Stimulated activated CD8-positive, alpha-beta memory T cell treated with anti-CD3 and anti-CD28 coated beads, Interleukin-15, amount 100 ng/mL, for 48 hours (primary cell): ENCODE data around the gene KRTAP4-6.
"Not testable (repeated sequence)": the region's sequence is repeated elsewhere in the genome, so short reads cannot be mapped to it uniquely, and the experiment has no call there.

ENCODE experiments used
- DNase-seq, 2 donors: peaks; one replicate each; pipeline ENCODE4 v3.0.0-alpha.2; 2020; ENCODE audit warnings: low read depth in 2 of 2

KRTAP4-6 gene

DNA sequence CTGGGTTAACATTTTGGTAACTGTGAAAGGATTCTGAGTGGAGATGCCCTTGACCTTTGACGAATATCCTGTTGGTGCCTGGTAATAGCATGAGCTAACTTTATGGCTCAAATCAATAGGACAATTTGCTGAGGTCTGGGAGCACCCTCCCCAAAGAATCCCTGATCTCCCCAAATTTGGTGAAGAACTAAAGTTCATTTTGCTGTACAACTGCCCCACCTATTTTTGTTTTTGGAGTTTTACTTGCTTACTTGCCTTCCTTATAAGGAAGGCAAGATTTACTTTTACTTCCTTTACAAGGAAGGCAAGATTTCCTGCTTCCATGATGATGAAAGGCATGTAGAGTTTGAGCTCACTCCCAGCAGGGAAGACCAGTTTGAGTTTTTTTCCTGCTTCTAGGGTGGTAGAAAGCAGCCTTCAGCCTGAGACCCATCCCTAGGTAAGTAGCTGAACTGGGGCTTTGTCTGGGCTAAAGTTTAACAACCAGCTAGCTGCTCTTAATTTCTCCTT, 32.3 kb downstream of the KRTAP4-6 start:
- no peak for DNase-seq

DNA sequence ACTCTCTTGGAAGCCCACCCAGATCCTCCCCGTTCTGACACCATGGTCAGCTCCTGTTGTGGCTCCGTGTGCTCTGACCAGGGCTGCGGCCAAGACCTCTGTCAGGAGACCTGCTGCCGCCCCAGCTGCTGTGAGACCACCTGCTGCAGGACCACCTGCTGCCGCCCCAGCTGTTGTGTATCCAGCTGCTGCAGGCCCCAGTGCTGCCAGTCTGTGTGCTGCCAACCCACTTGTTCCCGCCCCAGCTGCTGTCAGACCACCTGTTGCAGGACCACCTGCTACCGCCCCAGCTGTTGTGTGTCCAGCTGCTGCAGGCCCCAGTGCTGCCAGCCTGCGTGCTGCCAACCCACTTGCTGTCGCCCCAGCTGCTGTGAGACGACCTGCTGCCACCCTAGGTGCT, 35.0 kb downstream of the KRTAP4-6 start, which contains the start of gene KRTAP4-9:
Gene KRTAP4-9 (plus strand): TSS at position 43 of the 400 bp plus-strand sequence. CDS start 0 bp downstream, at position 43.
- DNase-seq = not testable (repeated sequence)

DNA sequence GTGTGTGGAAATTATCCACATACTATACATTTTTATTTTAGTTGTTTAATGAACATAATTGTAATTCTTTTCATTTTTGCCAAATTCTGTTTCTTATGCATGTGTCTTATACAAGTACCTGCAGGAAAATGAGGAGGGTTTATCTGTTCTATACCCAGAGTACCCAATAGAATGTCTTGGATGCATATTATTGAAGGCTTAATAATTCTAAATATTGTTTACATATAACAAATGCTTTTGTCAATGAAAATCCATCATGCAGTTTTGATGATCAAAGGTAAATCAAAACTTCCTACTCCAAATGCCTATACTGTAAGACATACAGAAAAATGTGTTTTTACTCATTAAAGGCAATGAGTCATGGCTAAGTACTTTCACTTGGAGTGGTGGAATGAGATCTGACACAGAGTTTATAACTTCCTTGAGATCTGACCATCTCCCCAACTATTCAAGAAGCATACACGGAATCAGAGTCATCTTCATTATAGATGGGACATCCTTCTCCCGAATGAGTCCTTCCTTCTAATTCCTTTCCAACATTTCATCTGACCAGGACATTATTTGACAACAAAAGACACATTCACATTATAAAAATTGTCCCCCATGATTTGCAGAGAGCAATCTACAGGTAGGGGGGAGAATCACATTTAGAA, 35.8 kb downstream of the KRTAP4-6 start:
- not testable (repeated sequence) for DNase-seq

DNA sequence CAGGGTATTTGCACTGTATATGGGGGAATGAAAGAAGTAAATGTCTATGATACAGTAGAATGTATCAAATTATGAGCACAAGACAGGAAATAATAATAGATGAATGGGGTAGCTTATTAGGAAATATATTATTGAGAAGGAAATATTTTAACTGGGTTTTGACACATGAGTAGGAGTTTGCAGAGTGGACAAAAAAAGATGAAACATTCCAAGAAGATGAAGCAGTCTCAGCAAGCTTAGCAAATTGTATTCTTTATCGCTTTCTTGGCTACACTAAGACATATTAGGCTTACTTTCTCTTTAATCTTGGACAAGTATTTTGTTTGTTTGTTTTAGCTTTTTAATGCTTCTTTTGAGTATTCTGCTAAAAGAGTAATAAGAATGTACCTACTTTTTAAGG, 36.4 kb downstream of the KRTAP4-6 start:
- no peak for DNase-seq

DNA sequence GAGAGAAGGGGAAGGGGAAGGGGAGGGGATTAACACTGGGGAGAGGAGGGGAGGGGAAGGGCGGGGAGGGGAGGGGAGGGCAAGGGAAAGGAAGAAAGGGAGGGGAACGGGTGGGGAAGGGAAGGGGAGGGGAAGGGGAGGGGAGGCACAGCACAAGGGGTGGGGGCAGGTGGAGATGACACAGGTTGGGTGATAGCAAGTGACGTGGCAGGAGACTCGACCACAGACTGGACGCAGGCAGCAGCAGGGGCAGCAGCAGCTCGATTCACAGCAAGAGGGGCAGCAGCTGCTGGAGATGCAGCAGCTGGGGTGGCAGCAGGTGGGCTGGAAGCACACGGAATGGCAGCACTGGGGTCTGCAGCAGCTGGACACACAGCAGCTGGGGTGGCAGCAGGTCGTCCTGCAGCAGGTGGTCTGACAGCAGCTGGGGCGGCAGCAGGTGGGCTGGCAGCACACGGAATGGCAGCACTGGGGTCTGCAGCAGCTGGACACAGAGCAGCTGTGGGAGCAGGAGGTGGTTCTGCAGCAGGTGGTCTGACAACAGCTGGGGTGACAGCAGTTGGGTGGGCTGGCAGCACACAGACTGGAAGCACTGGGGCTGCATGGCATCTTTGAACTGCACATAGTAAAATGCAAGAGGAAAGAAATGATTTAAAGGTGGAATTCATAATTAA, 38.6 kb downstream of the KRTAP4-6 start, which contains the start of gene KRTAP4-16:
Gene KRTAP4-16 (minus strand): TSS at position 624 of the 674 bp plus-strand sequence. CDS start 0 bp downstream, at position 624.
- no peak for DNase-seq

DNA sequence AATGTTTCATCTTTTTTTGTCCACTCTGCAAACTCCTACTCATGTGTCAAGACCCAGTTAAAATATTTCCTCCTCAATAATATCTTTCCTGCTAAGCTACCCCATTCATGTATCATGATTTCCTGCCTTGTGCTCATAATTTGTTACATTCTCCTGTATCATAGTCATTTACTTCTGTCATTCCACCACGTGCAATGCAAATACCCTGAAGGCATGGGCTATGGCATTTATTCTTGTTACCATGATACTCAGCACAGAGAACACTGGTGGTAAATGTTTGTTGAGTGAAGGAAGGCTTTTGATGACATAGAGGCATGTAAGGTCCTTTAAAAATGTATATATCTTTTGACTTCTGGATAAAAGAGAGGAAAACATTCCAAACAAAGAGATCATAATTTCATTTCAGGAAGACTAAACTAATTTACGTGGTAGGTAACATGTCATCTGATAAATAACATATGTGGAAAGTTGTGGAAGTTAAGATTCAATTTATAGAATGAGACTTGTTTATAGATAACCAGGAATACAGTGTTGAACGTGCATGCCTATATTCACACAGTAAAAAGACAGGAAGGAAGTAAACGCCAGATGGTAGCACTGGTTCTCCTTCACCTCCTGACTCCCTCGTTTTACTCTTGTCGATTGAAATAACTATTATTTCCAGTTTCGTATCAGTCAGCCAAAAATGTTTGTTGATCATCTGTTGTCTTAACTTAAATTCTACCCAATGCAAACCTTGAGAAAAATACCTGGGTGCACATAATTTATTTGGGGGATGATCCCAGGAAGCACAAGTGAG, 40.5 kb downstream of the KRTAP4-6 start:
- DNase-seq = not testable (repeated sequence)

DNA sequence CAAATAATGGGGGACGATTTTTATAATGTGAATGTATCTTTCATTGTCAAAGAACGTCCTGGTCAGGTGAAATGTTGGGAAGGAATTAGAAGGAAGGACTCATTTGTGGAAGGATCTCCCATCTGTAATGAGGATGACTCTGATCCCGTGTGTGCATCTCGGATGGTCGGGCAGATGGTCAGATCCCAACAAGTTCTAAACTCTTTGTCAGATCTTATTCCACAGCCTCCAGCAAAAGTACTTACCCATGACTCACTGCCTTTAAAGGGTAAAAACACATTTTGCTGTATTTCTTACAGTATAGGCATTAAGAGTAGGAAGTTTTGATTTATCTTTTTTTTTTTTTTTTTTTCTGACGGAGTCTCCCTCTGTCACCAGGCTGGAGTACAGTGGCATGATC, 41.9 kb downstream of the KRTAP4-6 start:
- no peak for DNase-seq

DNA sequence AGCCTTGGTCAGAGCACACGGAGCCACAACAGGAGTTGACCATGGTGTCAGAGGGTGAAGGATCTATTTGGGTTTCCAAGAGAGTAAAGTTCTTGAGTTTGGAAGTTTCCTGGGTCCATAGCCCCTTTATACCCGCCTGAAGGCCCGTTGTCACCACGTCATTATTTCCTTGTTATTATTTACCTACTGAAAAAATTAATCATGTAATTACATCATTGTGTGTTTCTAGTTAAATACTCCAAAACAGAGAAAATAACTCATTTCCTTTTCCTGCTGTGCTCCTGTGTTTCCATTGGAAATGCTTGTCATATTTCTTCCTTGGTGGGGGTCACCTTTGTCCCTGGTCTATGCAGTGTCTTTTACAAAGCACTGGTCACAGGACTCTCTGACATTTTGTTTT, 42.3 kb downstream of the KRTAP4-6 start, which contains the start of gene KRTAP4-8:
Gene KRTAP4-8 (minus strand): TSS at position 101 of the 400 bp plus-strand sequence. CDS start 58 bp downstream, at position 43.
- DNase-seq = no peak

DNA sequence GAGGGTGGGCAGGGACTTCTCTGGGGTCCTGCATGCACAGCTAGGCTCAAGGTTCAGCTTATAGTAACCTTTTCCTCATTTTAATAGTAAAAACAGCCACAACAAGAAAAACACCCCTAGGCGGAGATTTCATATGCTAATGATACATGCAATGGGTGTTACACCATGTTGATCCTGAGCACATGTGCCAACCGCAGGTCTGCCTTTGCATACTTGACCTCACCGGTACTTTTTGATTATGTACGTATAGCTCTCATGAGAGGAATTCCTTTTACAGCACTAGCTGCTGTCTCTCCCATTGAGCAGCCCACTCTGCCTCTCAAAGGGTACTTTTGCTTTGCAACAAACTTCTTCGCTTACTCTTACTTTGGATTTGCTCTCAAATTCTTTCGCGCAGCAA, 44.3 kb downstream of the KRTAP4-6 start:
- no peak for DNase-seq
